HG02938 (cell line): Measurements from ENCODE around the gene ZNF184.
"Not testable (repeated sequence)": the region's sequence is repeated elsewhere in the genome, so short reads cannot be mapped to it uniquely, and the experiment has no call there.

Experiments
- ATAC-seq: cut with Tn5 transposase; IDR thresholded peaks from one replicate; pipeline ENCODE4 v1.9.1; 2021; ENCODE audit warnings: mild to moderate bottlenecking, moderate library complexity; ENCODE audit not compliant: unreplicated experiment

ZNF184 gene

DNA sequence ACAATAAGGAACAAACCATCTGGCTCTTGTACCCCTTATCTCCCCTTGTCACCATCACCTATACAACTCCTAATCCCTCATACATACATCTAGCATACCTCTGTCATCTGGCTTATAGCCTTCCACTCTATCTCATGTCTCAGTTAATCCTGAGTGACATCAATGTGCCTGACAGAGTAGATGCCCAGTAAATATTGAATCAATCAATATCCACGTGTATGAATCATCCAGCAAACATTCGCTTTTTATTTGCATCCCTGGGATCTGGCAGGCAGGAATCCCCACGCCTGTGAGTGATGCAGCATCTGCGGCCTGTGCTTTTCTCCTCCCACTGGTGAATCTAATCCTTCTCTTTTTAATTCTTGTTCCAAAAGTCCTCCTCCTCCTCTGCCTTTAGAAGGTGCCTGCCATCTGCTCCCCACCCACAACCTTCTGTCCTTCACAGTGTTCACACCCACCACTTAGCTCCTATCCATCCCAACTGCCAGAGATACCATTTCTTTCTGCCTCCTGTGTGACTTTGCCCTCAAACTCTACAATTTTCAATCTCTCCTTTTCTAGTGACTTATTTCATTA, 46.8 kb downstream of the ZNF184 start:
- ATAC-seq, result no peak

DNA sequence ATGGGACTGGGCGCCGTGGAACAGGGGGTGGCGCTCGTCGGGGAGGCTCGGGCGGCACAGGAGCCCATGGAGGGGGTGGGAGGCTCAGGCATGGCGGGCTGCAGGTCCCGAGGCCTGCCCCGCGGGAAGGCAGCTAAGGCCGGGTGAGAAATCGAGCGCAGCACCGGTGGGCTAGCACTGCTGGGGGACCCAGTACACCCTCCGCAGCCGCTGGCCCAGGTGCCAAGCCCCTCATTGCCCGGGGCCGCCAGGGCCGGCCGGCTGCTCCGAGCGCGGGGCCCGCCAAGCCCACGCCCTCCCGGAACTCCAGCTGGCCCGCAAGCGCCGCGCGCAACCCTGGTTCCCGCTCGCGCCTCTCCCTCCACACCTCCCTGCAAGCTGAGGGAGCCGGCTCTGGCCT, 48.1 kb downstream of the ZNF184 start:
- not testable (repeated sequence) for ATAC-seq

- no peak for ATAC-seq
These were observed 50.1 kb downstream of the ZNF184 start for GRCh38 chr6:27422651-27423332.

GRCh38 chr6:27419363-27419762, 53.5 kb downstream of the ZNF184 start:
- ATAC-seq, result no peak

GRCh38 chr6:27415898-27416297, 57.0 kb downstream of the ZNF184 start:
- no peak for ATAC-seq

GRCh38 chr6:27414996-27415395, 57.9 kb downstream of the ZNF184 start:
- no peak for ATAC-seq

DNA sequence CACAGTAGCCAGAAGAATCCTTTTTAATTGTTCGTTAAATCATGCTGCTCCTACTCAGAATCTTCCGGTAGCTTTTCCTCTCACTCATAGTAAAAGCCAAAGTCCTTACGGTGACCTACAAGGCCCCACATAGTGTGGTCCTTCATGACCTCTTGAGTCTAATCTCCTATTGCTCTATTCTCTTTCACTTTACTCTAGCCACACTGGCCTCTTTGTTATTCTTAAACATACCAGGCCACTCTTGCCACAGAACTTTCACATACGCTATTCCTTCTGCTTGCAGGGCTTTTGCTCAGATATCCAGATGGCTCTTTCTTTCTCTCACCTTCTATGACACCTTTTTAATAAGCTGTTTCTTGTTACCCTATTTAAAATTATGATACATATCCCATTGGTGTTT, 58.6 kb downstream of the ZNF184 start:
- ATAC-seq, result no peak

DNA sequence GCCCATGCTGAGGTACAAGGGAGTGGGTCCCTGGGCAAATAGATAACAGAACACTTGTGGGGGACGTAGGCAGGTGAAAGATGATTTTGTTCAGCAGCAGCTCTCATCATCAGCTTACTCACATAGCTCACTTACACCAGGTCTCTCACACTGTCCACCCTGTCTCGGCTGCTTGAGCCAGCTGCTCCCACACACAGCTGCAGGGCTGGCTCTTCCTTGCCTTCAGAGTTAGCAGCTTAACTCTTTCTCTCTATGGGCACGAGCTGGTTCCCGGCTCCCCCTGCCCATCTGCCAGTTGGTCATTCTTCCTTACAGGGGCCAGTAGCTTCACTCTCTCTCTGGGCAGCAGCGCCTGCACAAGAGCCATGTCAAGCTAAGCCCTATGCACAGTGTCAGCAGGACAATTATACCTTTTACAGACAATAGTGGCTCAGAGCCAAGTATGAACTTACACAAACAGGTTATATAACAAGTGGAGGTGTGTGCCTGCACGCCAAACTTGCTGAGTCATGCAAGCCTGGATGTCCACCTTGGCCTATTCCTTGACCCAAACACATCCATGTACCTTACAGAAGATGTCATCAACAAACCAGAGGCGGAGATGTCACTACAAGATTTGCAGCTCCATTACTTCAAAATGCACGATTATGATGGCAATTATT, 65.6 kb downstream of the ZNF184 start:
- no peak for ATAC-seq

DNA sequence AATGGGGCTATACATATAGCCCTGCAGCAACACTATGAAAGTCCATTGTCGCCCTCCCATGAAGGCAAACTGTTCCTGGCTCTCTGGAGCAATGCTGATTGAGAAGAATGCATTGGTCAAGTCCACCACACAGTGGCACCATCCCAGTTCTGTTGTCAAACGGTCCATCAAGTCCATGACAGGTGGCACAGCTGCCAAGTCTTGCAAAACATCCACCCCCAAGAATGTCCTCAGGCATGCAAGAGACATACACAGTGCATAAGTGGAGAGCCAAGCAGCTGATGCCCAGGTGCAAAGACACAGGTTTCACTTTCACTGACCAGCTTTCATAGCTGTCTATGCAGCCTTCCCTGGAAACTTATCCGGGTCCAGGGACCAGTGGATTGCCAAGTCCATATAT, 66.8 kb downstream of the ZNF184 start:
- no peak for ATAC-seq

DNA sequence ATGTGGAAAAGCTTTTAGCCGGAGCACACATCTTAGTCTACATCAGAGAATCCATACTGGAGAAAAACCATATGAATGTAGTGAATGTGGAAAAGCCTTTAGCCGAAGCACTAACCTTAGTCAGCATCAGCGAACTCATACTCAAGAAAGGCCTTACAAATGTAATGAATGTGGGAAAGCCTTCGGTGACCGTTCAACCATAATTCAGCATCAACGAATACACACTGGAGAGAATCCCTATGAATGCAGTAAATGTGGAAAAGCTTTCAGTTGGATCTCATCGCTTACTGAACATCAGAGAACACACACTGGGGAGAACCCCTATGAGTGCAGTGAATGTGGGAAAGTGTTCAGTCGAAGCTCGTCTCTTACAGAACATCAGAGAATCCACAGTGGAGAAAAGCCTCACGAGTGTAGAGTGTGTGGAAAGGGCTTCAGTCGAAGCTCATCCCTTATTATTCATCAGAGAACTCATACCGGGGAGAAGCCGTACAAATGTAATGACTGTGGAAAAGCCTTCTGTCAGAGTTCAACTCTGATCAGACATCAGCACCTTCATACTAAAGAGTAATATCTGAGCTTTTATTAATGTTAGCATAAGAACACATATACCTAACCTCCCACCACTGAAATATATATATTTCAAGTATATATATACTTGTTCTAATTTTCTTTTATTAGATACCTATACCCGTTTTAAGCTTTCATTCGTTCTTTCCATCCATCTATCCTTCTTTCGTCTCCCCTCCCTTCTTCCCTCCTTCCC, 71.8 kb downstream of the ZNF184 start:
- no peak for ATAC-seq
